Stimulated activated CD4-positive, alpha-beta T cell treated with anti-CD3 and anti-CD28 coated beads, Interleukin-15, amount 100 ng/mL, for 1 hour (primary cell): ENCODE results near the gene MLLT3.

Experiments used
- DNase-seq, 2 donors: peaks; one replicate each; pipeline ENCODE4 v3.0.0-alpha.2; 2020; ENCODE audit warnings: low read depth in 1 of 2, low spot score in 1 of 2

Gene MLLT3

DNA sequence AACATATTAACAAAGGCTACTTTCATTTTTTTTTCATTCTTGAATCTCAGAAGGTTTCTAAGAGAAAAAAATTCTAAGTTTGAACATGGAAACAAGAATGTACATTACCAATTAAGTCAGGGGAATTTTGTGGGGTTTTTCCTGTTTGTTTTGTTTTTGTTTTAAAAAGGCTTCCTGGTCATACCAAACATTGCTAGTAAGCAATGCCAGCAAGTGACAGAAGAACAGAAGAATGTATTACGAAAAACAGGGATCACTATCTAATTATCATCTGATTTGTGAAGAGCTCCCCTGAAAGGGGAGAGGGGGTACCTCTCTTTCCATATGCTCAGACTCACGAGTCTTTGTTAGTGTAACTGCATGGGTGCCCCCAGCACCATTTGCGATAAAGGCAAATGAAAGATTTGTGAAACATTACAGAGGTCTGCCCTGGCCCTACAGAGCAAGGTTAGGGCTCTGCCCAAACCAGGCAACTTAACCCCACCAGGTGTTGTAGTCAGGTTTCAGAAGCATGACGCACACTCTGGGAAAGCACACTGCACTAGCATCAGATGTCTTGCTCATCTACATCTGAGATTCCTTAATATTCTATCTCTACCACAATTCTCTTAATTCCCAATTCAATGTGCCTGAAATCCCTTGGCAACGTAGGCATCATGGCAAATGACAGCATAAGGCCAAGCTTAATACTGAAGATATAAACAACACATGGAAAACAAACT lies 268.2 kb downstream of the MLLT3 start:
- no peak for DNase-seq

DNA sequence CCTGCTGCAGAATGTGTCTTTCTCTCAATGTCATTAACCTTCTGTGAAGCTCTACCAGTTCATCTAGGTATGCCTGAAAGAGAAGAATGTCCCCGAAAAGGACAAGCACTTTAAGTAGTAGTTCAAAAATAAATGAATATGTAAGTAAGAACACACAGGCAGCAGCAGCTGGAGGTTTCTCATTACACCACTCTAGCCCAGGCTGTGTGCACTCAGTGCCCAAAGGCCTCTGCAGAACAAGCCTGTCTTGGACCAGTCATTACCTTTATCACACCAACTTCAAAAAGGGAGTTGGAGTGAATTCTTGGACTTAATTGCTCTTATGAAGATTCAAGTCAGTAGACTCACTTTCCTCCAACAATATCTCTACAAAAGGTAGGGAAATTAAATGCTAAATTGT lies 268.8 kb downstream of the MLLT3 start:
- DNase-seq, result no peak

DNA sequence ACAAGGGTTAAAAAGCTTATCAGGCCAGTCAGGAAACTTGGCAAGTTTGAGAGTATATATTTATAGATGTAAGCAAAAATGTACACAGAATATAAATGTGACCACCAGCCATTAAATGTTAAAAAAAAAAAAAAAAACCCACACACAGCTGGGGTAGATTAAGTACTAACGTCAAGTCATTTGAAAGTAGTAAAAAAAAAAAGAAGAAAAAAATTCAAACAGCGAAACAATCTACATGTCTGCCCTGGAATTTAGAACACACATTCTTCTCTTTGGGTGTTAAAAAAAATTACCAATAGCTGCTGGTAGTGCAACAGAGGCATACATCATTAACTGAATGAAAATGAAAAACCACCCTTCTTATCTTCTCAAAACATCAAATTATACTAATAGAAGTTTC lies 269.7 kb downstream of the MLLT3 start:
- DNase-seq, result no peak

DNA sequence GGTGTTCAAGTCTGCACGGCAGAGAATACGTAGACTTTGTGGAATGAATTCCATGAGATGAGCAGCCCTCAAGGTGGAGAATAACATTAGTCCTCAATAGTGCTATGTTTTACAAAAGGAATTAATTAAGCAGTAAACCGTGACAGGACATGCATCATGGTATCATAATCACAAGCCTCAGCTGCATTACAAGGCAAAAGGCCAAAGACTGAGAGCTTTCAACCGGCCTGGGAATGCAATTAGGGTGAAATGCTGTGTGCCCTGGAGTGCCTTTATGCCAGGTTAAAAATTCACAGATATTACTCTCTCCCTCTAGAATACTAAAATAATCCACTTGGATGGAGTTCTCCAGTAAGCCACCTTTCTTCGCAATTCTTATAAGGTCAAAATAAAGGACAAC lies 270.6 kb downstream of the MLLT3 start:
- no peak for DNase-seq

DNA sequence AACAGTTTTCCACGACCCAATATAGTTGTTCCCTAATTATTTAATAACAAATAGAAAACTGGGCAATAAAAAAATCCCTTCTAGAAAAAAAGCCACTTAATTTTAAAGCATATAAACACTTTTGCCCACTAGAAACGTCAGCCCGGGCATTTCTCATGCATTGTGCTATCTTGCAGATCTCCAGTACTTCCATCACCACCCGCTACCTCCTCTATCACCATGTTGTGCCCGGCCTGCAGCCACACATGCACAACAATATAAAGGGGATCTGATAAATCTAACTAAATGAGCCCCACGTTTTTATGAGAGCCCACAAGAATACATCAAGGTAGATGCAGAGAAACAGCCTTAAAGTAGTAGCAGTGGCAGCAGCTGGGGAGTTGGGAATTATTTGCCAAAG lies 272.7 kb downstream of the MLLT3 start:
- DNase-seq, result no peak

DNA sequence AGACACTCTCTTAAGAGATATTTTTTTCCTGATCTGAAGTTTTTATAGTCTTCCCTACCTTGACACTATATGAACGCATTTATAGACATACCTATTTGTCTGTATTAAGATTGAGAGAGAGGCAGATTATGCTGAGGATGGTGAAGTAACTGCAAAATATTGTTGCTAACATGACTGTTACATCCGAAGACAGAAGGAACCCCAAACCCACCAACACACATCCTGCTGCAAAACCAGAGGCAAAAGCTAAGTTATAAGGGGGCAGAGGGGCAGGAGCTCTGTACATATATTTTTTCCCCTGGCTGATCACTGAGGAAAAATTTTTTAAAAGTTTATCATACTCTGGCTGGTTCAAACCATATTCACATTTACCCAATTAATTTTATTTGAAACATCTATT lies 279.0 kb downstream of the MLLT3 start:
- no peak for DNase-seq

DNA sequence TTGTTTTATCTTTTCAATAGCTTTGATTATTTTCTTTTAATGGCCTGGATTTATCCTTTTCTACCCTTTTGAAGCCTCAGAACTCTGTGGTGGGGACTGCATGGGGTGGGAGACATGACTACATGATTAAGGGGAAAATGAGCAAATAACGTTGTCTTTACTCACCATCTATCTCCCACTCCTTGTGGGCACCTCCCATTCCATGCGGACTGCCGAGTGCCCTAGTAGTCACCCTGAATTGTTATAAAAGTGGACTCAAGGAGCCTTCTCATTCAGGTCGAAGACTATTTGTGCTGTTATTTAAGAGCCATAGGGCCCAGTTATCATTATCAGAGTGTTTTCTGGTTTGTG lies 281.8 kb downstream of the MLLT3 start:
- DNase-seq, result no peak

DNA sequence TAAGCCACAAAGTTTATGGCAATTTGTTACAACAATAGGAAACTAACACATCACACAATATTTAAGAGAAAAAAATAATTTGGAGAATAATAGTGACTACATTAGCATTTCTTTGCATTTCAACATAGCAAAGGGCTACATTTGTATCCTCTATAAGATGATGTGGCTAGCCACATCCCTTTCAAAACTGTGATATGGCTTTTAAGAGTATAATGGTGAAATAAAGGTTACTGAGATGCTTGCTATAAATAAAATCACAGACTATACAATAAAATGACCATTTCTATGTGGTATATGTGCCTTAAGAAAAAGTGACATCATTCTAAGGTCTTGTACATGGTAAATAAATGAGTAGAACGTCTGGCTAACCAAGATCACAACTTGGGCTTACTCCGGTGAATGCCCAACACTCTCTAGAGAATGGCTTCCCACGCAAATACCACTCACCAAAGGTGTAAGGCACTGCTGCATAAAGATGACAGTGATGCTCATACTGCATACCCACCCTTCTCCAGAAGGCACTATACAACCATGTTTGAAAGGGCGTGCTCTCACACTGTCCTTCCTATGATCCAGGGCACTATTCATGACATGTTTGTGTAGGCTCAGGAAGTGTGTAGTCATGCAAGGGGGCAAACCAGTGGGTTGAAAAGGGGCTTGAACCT lies 286.5 kb downstream of the MLLT3 start:
- no peak for DNase-seq

DNA sequence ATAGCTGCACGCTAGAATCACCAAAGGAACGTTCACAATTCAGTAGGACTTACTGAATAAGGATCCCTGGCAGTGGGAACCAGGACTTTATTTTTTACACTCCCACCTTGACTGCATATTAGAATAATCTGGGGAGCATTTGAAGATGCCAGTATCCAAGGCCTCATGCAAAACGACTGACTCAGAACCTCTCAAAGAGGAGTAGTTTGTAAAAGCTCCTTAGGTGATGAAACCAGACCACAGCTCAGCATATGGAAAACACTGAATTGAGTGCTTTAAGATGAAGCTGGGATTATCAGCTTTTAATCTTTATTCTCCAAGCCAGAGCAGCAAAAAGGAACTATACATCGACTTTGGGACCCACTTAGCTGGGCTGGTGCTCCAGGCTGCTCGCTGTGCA lies 288.3 kb downstream of the MLLT3 start:
- no peak for DNase-seq

DNA sequence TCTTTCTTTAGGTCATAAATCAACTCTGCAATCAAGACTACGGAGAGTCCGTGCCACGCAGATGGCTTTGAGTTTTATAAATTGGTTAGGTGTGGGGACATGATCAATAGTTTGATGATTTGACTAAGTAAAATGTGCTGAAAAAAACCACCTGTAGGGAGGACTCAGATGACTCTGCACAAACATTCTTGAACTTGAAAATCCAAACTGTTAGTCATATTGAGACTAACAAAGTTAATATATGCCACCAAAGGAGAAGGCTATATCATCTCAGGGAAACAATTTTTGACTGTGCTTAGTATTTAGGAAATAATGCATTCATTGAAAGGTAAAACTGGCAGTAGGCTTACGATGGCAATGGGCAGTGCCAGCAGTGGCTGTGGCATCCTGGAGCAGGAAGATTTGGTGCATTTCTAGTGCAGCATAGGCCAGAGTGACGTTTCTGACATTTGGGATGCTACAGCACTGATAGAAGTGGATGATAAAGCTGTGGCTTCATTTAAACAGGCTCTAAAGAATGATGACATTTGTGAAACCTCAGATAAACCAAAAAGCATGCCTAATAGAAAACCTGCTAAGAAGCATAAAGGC lies 291.1 kb downstream of the MLLT3 start:
- DNase-seq, result no peak

DNA sequence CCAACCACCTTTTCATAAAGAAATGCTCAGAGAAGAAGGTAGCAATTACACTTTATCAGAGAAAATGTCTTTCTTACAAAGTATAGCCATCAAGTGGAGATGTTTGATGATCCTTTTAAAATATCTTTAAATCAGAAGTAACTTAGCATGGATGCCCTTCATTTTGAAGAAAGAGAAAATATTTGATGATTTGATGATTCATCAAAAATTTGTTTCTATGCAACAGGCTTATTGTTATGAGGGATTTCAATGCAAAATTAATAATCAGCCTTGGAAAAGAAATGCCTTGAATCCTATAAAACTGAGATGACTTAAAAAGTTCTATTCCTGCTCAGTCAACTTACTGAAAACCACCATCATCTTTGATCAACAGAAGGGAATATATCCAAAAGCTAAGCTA lies 291.6 kb downstream of the MLLT3 start:
- DNase-seq, result no peak

DNA sequence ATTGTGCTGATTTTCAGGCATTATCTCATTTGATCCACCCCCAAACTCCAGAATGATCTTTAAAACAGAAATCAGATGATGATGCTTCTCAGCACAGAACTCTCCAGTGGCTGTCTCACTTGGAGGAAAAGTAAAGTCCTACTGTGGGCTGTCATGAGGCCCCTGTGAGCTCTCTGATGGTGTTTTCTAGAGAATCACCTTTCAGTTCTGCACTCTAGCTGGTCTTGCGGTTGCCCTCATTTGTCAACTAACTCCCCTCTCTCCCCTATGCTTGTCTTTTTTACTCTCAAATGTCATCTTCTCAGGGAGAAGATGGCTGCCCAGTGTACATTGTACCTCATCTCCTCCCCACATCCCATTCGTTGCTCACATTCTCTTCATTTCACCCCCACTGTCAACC lies 295.8 kb downstream of the MLLT3 start:
- no peak for DNase-seq

DNA sequence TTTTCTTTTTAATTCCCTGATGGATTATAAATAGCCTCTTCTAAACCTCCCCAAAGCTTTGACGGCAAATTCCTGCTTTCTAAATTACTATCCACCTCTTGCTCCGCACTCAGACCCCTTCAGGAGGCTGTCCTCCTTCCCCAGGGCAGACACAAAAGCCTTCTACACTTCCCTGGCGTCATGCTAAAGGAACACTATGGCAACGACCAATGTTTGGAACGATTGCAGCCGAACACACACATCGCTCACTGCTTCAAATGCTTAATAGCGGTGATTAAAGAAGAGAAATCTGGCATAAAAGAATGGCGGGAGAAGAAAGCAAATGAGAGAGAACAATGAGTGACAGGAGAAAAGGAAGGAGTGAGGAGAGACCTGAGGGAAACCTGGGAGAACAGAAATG lies 297.3 kb downstream of the MLLT3 start:
- DNase-seq, result no peak

DNA sequence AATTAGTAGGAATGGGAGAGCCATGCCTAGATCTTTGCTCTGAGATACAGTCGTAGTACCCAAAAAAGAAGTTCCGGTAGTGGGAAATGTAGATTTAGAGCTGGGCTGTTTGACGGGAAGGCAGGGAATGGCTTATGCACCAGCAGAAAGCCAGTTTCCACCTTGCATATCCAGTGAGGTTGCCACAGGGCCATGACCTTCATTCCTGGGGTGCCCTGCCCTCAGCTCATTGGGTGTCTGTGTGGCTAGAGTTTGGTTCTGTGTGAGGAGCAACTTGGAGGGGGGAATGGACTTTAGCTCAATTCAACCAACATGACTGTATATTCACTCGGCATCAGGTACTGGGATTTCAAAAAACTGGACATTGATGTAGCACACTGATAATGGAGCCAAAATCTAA lies 300.1 kb downstream of the MLLT3 start:
- DNase-seq, result no peak

DNA sequence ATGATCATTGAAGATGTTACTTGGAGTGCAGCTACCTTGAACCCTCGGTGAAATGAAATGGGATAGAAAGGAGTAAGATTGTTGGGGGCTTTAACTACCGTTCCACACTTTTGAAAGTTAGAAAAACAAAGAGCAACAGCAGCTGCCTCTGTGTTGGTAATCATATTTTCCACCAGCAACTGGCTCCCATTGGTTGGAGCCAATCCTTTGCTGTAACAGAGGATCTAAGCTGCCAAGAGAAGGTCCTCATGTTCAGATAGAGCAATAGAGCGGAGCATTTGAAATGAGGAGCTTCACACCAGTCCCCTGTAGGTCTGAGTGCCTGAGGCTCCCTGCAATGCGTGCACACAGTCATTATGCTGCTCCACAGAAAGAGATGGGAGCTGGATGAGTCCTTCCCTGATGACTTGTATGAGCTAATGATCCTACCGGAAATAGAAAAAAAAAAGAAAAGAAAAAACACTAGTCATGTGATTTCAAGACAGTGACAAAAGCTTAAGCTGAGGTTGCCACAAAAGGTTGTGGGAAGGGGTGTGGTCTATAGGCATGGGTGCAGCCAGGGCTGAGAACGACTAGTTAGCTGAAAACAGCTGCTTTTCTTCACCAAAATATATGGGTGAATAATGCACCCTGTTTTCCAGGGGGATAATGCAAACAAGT lies 300.7 kb downstream of the MLLT3 start:
- no peak for DNase-seq

DNA sequence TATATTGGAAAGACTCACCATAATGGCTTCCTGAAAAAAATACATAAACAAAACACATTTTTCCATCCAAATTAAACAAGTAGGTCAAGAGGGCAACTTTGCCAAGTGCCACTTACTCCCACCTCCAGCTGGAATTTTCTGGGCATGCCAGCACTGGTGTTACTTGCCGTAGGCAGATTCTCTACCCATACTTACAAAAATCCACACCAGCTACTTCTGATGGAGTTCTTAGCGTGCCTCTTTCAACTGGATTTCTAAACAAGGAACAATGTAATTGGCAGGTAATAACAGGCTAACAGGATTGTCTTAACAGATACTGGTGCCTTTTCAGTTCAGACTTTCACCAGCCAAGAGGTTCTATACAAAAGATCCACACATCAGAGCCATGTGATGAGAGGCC lies 301.4 kb downstream of the MLLT3 start:
- no peak for DNase-seq

DNA sequence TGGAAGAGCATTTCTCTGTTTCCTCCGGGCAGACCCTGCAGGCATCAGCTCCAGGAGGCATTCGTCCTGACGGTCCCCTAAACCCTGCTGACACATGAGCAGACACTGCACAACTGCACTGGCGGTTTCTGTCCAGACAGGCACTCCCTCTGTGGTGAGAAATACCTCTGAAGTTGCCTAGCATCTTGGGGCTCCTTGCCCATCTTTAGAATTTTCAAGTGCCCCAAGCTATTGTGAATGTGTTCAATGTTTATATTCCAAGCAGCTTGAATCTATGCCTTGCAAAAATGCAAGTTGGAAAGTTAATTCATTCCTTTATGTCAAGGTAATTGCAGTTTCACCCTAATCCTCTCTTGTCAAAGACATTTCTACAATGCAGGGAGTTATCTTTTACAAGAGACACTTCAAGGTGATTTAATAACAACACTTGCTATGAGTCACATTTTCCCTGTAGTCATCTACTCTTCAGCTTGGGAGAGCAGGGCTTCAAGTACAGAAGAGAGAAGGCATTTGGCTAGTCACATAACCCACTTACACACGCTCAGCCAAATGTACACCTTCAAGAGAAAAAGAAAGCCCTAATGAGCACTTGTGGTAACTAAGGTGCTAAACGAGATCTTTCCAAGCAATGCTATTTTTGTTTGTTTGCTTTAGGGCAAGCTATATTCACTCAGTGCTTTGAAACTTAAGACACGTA lies 302.5 kb downstream of the MLLT3 start:
- DNase-seq, result no peak

DNA sequence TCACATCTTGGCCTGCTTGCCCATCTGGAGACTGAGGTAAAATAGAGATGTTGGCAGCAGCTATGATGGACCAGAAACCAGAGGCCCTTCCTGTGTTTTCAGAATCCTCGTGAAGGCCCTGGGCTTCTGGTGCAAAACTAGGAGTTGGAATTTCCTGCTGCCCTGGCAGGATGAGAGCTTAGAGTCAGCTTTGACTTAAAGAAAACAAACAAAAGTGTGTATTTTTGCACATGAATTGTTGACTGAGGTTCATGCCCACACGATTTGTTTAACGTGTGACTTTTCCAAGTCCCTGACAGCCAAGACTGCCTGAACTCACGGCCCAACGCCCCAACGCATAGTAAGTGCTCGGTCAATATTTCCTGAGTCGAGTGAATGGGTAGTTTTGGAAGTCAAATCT lies 303.1 kb downstream of the MLLT3 start:
- no peak for DNase-seq

DNA sequence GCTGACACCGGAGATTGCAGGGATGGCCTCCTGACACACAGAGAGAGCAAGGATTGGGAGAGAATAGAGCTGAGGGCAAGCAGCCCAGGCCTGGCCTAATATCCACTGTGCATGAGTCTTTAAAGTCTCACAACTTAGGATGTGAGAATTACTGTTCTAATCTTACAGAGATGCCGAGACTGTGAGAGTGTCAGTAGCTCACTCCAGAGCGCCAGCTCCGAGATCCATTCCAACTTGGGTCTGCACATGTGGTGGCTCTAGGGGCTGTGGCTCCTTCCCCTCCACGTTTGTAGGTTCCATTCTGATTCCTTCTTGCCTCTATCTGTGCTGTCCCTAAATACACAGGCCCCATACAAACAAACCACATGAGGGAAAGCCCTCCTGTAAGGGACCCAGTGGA lies 304.6 kb downstream of the MLLT3 start:
- no peak for DNase-seq

DNA sequence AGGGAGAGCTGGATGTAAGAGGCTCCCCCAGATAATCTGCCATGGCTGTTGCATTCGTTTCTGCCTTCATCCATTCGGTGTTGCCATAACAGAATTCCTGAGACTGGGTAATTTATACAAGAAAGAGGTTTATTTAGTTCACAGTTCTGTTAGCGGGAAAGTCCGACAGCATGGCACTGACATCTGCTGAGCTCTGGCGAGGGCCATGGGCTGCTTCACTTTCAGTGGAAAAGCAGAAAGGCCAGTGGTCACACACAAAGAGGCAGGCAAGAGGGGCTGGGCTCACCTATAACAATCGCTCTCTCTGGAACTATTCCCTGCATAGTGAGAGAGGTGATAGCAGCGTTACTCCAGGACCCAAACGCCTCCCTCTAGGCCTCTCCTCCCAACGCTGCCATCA lies 305.9 kb downstream of the MLLT3 start:
- DNase-seq, result no peak

DNA sequence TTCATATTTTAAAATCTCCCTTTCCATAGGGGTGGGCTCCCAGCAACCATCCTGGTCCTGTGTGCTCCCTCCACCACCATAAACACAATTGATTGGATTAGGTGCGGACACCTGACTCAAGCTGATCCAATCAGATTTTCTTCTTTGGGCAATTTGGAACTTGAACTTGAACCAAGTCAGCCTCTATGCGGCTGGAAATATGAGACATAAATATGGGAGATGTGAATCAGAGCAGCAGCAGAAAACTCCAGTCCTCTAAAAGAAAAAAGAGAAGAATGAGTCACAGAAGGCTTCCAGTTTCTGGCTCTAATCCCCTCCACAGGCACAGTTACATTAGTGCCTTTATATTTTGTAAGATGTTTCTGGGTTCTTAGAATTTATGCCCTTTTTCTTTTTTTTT lies 306.6 kb downstream of the MLLT3 start:
- no peak for DNase-seq

DNA sequence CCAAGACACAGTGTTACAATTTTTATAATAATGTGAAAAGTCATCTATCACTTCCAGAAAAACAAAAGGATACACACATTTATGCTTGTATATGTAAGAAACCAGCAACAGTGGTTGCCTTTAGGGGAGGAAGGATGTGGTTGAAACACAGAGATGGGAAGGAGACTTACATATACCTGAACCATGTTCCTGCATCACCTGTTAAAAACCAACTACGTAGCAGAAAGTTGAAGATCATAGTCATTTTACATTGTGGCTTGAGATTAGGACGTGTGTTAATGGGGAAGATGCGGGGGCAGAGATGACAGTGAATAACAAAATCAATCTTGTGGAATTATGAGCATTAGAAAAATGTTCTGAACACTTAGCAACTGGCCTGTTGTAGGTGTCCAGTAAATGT lies 307.3 kb downstream of the MLLT3 start:
- no peak for DNase-seq
